Measurements from ENCODE around the gene SLC8B1. TPM values are rescaled to one million over a fixed set of nuclear protein-coding genes. Genes with fewer than 3 reads are reported as not detected.

The SLC8B1 gene
- total and polyA plus RNA-seq, 2 experiments from 2014 or later: 4.3 to 5.8 TPM

DNA sequence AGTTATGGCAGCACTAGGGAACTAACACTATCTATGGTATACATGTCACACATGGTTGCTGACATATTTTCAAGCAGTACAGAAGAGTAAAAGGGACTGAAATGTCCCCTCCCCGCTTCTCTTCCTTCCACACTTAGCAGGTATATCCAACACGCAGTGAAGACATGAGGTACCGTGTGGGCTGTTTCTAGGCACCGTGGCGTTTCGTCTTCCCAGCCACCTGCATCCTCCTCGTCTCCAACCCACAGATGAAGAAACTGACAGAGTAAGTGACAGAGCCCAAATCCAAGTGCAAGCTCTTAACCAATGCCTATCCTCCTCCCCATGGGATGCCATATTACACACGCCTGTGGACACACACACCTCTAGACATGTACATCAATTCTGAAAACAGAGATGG is 32.4 kb downstream of the SLC8B1 start:
- no peak overlapping the region for H3K27ac ChIP-seq
- no peak for DNase-seq (ENCODE audit: low read depth in 1 of 2, low spot score in 1 of 2)
- TF ChIP-seq, protein P1, sequence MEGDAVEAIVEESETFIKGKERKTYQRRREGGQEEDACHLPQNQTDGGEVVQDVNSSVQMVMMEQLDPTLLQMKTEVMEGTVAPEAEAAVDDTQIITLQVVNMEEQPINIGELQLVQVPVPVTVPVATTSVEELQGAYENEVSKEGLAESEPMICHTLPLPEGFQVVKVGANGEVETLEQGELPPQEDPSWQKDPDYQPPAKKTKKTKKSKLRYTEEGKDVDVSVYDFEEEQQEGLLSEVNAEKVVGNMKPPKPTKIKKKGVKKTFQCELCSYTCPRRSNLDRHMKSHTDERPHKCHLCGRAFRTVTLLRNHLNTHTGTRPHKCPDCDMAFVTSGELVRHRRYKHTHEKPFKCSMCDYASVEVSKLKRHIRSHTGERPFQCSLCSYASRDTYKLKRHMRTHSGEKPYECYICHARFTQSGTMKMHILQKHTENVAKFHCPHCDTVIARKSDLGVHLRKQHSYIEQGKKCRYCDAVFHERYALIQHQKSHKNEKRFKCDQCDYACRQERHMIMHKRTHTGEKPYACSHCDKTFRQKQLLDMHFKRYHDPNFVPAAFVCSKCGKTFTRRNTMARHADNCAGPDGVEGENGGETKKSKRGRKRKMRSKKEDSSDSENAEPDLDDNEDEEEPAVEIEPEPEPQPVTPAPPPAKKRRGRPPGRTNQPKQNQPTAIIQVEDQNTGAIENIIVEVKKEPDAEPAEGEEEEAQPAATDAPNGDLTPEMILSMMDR (IDR thresholded peaks at IDR 0.05; ENCODE audit: low read depth, low read length): no peak

DNA sequence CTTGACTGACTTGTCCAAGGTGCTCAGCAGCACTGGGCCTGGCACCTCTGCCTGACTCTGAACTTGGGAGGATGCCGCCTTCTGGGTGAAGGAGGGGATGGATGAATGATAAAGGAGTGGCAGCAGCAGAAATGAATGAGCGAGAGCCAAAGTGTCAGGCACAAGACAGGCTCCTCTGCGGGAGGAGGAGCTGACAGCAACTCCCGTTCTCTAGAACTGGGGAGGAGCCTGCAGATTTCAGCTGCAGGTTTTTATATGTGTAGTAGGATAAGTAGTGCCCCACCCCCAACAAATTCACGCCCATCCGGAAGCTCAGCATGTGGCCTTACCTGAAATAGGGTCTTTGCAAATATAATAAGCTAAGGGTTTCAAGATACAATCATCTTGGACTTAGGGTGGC is 33.1 kb downstream of the SLC8B1 start:
- H3K27ac ChIP-seq: no peak overlapping the region
- H3K27me3 ChIP-seq: no peaks in the 10 kb centered on the region
- no peaks in the 10 kb centered on the region for H3K9me3 ChIP-seq (ENCODE audit: low read depth)
- H3K36me3 ChIP-seq: no peaks in the 10 kb centered on the region
- no peaks in the 10 kb centered on the region for H3K4me1 ChIP-seq (ENCODE audit: low read depth)
- DNase-seq (ENCODE audit: low read depth in 1 of 2, low spot score in 1 of 2): no peak
- TF ChIP-seq, protein P1 (IDR thresholded peaks at IDR 0.05; ENCODE audit: low read depth, low read length): no peak
- H3K4me3 ChIP-seq: no peak overlapping the region

More for the DNA sequence above, 32.4 kb downstream of the SLC8B1 start:
- Histone ChIP-seq H3K4me3 (no peak overlapping the region), H3K27me3 (no peaks in the 10 kb centered on the region), H3K4me1 (ENCODE audit: low read depth) (no peaks in the 10 kb centered on the region), H3K9me3 (ENCODE audit: low read depth) (no peaks in the 10 kb centered on the region), H3K36me3 (no peaks in the 10 kb centered on the region)

DNA sequence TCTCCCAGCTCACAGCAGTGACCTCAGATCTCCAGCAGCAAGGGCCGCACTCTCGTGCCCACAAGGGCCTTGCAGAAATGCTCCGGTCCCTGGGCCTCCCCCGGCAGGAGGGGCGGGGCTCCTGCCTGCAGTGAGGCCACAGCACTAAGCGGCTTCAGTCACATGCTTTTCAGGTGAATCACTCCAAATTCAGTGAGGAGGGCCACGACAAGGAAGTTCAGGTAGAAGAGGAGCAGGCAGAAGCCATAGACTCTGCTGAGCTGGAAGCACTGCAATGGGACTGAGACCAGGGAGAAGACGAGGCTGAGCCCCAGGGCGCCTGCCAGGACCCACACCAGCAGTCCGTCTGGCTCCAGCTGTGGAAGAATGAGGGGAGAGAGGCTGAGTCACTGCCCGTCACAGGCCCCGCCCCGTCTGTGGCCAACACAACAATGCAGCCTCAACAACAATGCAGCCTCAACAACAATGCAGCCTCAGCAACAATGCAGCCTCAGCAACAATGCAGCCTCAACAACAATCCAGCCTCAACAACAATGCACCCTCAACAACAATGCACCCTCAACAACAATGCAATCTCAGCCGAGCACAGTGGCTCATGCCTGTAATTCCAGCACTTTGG is 35.2 kb downstream of the SLC8B1 start:
- no peak overlapping the region for H3K27ac ChIP-seq
- peak; percentile 24 to 88 for DNase-seq (ENCODE audit: low read depth in 1 of 2, low spot score in 1 of 2)
- H3K36me3 ChIP-seq: no peaks in the 10 kb centered on the region

DNA sequence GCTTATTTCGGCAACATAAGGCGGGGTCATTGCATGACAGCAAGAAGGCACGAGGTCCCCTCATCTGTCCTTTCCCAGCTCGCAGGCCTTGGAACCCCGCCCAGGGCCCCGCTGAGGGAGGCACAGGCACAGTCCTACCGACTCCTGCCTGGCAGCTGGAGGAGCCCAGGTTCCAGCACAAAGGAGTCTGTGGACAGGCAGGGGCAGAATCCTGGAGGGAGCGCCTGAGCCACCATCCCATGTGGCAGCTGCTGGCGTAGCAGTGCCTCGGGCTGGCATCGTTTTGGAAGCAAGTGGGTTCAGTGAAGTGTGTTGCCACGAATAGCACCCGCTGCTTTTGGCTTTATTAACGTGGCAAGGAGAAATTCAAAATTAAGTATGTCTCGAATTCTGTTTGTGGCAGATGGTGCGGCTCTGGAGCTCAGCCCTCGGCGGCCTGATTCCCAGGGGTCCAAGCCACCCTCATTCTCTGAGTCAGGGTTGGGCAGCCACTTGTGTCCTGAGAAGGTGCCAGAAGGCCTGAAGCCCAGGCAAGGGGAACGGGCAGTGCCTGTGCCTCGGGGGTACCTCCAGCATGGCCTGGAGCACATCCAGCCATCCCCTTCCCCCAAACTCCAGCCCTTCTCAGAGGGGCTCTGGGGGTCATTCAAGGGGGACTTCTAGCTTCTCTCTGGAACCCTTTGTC is 35.9 kb downstream of the SLC8B1 start:
- TF ChIP-seq, protein P1 (IDR thresholded peaks at IDR 0.05; ENCODE audit: low read depth, low read length): no peak
- H3K27ac ChIP-seq: no peak overlapping the region
- no peak overlapping the region for H3K4me3 ChIP-seq
- H3K4me1 ChIP-seq (ENCODE audit: low read depth): no peaks in the 10 kb centered on the region
- no peaks in the 10 kb centered on the region for H3K27me3 ChIP-seq
- no peaks in the 10 kb centered on the region for H3K9me3 ChIP-seq (ENCODE audit: low read depth)
- DNase-seq (ENCODE audit: low read depth in 1 of 2, low spot score in 1 of 2): no peak
- no peaks in the 10 kb centered on the region for H3K36me3 ChIP-seq

More for the DNA sequence above, 35.2 kb downstream of the SLC8B1 start:
- Histone ChIP-seq H3K27me3 (no peaks in the 10 kb centered on the region), H3K4me1 (ENCODE audit: low read depth) (no peaks in the 10 kb centered on the region), H3K9me3 (ENCODE audit: low read depth) (no peaks in the 10 kb centered on the region), H3K4me3 (no peak overlapping the region)
- TF ChIP-seq, protein P1 (IDR thresholded peaks at IDR 0.05; ENCODE audit: low read depth, low read length): no peak

DNA sequence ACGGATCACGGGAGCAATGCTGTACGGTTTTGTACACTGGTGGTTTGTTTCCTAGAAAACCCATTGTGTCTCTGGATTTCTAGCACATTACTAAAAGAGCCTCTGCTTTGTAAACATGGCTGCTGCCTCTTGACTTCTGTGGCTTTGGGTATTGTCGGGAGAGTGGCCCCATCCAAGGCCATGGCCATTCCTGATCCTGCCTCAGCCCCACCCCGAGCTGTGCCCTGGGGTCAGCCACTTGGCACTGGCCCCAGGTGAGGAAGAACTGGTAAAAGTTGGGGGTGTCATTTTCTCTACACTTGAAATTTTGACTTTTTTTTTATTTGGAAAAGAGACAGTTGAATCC is 36.5 kb downstream of the SLC8B1 start:
- Histone ChIP-seq H3K27me3 (no peaks in the 10 kb centered on the region), H3K27ac (no peak overlapping the region), H3K4me1 (ENCODE audit: low read depth) (no peaks in the 10 kb centered on the region), H3K36me3 (no peaks in the 10 kb centered on the region), H3K9me3 (ENCODE audit: low read depth) (no peaks in the 10 kb centered on the region), H3K4me3 (no peak overlapping the region)
- DNase-seq (ENCODE audit: low read depth in 1 of 2, low spot score in 1 of 2): no peak
- TF ChIP-seq, protein P1 (IDR thresholded peaks at IDR 0.05; ENCODE audit: low read depth, low read length): no peak

Measured in cardiac muscle cell (in vitro differentiated cells and primary cell).